ENCODE data around the gene ZNF74. TPM values are rescaled to one million over a fixed set of nuclear protein-coding genes. Genes with fewer than 3 reads are reported as not detected.

Gene ZNF74
- total RNA-seq, 1 experiment from 2014 or later: 8.1 TPM

GRCh38 chr22:20386336-20386735 lies 7.6 kb upstream of the ZNF74 start:
- Histone ChIP-seq H3K4me1 (replicated peaks; ENCODE audit: insufficient read depth) (no peaks in the 10 kb centered on the region), H3K79me2 (ENCODE audit: low read depth) (no peaks in the 10 kb centered on the region), H3K4me2 (no peak overlapping the region), H3K27ac (no peak overlapping the region), H4K20me1 (ENCODE audit: insufficient read depth) (no peaks in the 10 kb centered on the region), H3K4me3 (no peak overlapping the region), H3K27me3 (ENCODE audit: insufficient read depth, low read depth) (peaks cover 11% of the 10 kb centered on the region; the same call in 1 of the 2 replicates), H3K36me3 (ENCODE audit: low read depth) (no peaks in the 10 kb centered on the region), H3K9me2 (ENCODE audit: insufficient read depth) (no peaks in the 10 kb centered on the region), H2AFZ (no peak overlapping the region), H3K9me3 (ENCODE audit: insufficient read depth, low read depth) (no peaks in the 10 kb centered on the region), H3F3A (ENCODE audit: insufficient read depth, low read depth) (no peaks in the 10 kb centered on the region)
- no peak for DNase-seq
- ChIA-PET POLR2A (ENCODE audit: unreplicated experiment) (no interaction called here), CTCF (no interaction called here)
- intact Hi-C loops (cut with micrococcal nuclease; ENCODE audit: unreplicated experiment): no loop called here
- BruUV-seq (replicated peaks): no TSS peak
- TF ChIP-seq EZH2 (IDR thresholded peaks at IDR 0.05; ENCODE audit: low read depth) (no peak), CTCF (conservative IDR thresholded peaks at IDR 0.05) (no peak)

- Histone ChIP-seq H4K20me1 (ENCODE audit: insufficient read depth) (no peaks in the 10 kb centered on the region), H3K4me1 (replicated peaks; ENCODE audit: insufficient read depth) (no peaks in the 10 kb centered on the region), H3K4me3 (no peak overlapping the region), H3K27me3 (ENCODE audit: insufficient read depth, low read depth) (peaks cover 11% of the 10 kb centered on the region; the same call in 1 of the 2 replicates), H3K79me2 (ENCODE audit: low read depth) (no peaks in the 10 kb centered on the region), H3K36me3 (ENCODE audit: low read depth) (no peaks in the 10 kb centered on the region), H3F3A (ENCODE audit: insufficient read depth, low read depth) (no peaks in the 10 kb centered on the region), H3K4me2 (no peak overlapping the region), H2AFZ (no peak overlapping the region), H3K9me3 (ENCODE audit: insufficient read depth, low read depth) (no peaks in the 10 kb centered on the region), H3K27ac (no peak overlapping the region), H3K9me2 (ENCODE audit: insufficient read depth) (no peaks in the 10 kb centered on the region)
- CTCF ChIA-PET: no interaction called here
- POLR2A ChIA-PET (ENCODE audit: unreplicated experiment): no interaction called here
- intact Hi-C loops (cut with micrococcal nuclease; ENCODE audit: unreplicated experiment): no loop called here
- no TSS peak for BruUV-seq (replicated peaks)
- TF ChIP-seq CTCF (conservative IDR thresholded peaks at IDR 0.05): no peak
- no peak for TF ChIP-seq EZH2 (IDR thresholded peaks at IDR 0.05; ENCODE audit: low read depth)
- DNase-seq: no peak
These were observed 7.0 kb upstream of the ZNF74 start for GRCh38 chr22:20386972-20387371.

- no TSS peak for BruUV-seq (replicated peaks)
- TF ChIP-seq CTCF (conservative IDR thresholded peaks at IDR 0.05): no peak
- no peak for TF ChIP-seq EZH2 (IDR thresholded peaks at IDR 0.05; ENCODE audit: low read depth)
- no peaks in the 10 kb centered on the region for H3F3A ChIP-seq (ENCODE audit: insufficient read depth, low read depth)
These were observed 5.8 kb upstream of the ZNF74 start for GRCh38 chr22:20388200-20388599.

More at GRCh38 chr22:20388200-20388599, 5.8 kb upstream of the ZNF74 start:
- Histone ChIP-seq H3K9me3 (ENCODE audit: insufficient read depth, low read depth) (no peaks in the 10 kb centered on the region), H3K36me3 (ENCODE audit: low read depth) (no peaks in the 10 kb centered on the region), H3K9me2 (ENCODE audit: insufficient read depth) (no peaks in the 10 kb centered on the region), H3K4me1 (replicated peaks; ENCODE audit: insufficient read depth) (no peaks in the 10 kb centered on the region), H3K27ac (no peak overlapping the region), H2AFZ (no peak overlapping the region), H3K27me3 (ENCODE audit: insufficient read depth, low read depth) (peaks cover 11% of the 10 kb centered on the region; the same call in 1 of the 2 replicates), H4K20me1 (ENCODE audit: insufficient read depth) (no peaks in the 10 kb centered on the region), H3K4me3 (no peak overlapping the region), H3K4me2 (no peak overlapping the region), H3K79me2 (ENCODE audit: low read depth) (no peaks in the 10 kb centered on the region)
- no peak for DNase-seq
- ChIA-PET CTCF (interaction anchor here (0.6 kb wide), 1 partner anchor 30 kb away, joined by 13 read pairs; no protein-coding TSS in a partner anchor), POLR2A (ENCODE audit: unreplicated experiment) (no interaction called here)
- intact Hi-C loops (cut with micrococcal nuclease; ENCODE audit: unreplicated experiment): no loop called here

Data from PC-9 (cell line).